Naive B cell (primary cell): Measurements from ENCODE around the gene SFMBT1. TPM values are rescaled to one million over a fixed set of nuclear protein-coding genes. Genes with fewer than 3 reads are reported as not detected.

ENCODE experiments used
- ATAC-seq, 2 donors: fragments of 150-1000 bp; cut with Tn5 transposase; 2 replicates each; pipeline ENCODE4 v1.10.0; 2021; ENCODE audit warnings: low read depth in 2 of 2, mild to moderate bottlenecking in 2 of 2, moderate library complexity in 2 of 2
- DNase-seq: peaks from one replicate; pipeline ENCODE4 v3.0.0; 2022
- H3K27ac Mint-ChIP-seq, 6 donors: one replicate each; pipeline ENCODE4 v1.8.0; 2020 to 2022; ENCODE audit warnings: mild to moderate bottlenecking in 6 of 6, mixed read lengths in 6 of 6, moderate library complexity in 5 of 6, inconsistent platforms in 2 of 6
- H3K27me3 Mint-ChIP-seq, 3 donors: one replicate each; pipeline ENCODE4 v1.8.0; 2021 to 2022; ENCODE audit warnings: mixed read lengths in 3 of 3, mild to moderate bottlenecking in 1 of 3
- H3K36me3 Mint-ChIP-seq, 2 donors: one replicate each; pipeline ENCODE4 v1.8.0; 2020 to 2022; ENCODE audit warnings: mixed read lengths in 2 of 2, inconsistent platforms in 1 of 2, mild to moderate bottlenecking in 1 of 2
- H3K4me1 Mint-ChIP-seq, 3 donors: one replicate each; pipeline ENCODE4 v1.8.0; 2020 to 2022; ENCODE audit warnings: mixed read lengths in 3 of 3, inconsistent platforms in 1 of 3, mild to moderate bottlenecking in 1 of 3, moderate library complexity in 1 of 3
- H3K4me3 Mint-ChIP-seq, 8 donors: one replicate each; pipeline ENCODE4 v1.8.0; 2020 to 2022; ENCODE audit warnings: mild to moderate bottlenecking in 8 of 8, mixed read lengths in 8 of 8, moderate library complexity in 8 of 8, inconsistent platforms in 2 of 8
- H3K9me3 Mint-ChIP-seq, 7 donors: one replicate each; pipeline ENCODE4 v1.8.0; 2020 to 2022; ENCODE audit warnings: mixed read lengths in 7 of 7, mild to moderate bottlenecking in 5 of 7, inconsistent platforms in 2 of 7, moderate library complexity in 1 of 7
- polyA plus RNA-seq, 6 donors: library from polyadenylated mRNA; unstranded; fragments of 300-500 nt; fragmentation: Illumina TruSeq; gene quantifications; one replicate each; pipeline ENCODE4 v1.2.3, GENCODE V29; 2021; ENCODE audit warnings: low read depth in 6 of 6

The SFMBT1 gene
- polyA plus RNA-seq, 6 donors from 2014 or later, result 2.2 to 22.5 (median 19.6) TPM

DNA sequence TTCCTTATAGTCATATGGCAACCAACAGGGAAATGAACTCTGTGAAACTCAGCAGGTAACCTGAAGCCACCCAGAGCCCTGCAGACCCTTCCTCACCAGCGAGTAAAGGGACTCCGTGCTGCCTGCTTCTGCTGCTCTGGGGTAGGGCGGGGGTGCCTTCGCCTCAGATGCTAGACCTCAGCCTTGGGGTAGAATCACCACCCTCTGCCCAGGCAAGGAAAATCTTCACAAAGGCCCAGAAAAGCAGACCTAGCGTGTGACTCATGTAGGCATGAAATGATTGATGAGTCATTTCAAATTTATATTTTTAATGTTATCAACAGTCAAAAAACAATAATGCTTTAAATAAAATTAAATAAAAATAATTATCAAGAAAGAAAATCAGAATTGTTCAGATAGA lies 155.1 kb downstream of the SFMBT1 start:
- H3K4me3 Mint-ChIP-seq, result no peak overlapping the region
- no peak for ATAC-seq

DNA sequence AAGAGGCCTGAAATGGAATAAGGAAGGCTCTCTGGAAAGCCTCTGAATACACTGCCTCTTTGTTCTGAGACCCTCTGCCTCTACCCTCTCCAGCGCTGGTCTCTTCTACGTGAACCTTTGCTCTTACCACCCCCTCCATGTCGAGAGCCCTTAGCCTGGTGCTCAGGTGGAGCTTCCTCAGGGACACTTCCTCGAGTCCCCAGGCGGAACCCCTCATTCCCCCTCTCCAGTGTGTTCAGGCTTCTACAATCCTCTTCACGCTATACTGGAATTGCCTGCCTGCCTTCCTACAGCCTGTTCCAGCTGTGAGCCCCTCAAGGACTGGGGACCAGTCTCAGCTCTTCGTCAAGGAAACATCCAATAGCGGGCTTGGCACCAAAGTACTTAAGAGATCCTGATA lies 156.0 kb downstream of the SFMBT1 start:
- no peak for DNase-seq
- Mint-ChIP-seq H3K9me3 (peaks cover 0 to 1% (median 0%) of the 10 kb centered on the region in 7 donors), H3K27ac (peak overlapping the region in 2 of 6 donors; percentile 58 to 78), H3K36me3 (peaks cover 11 to 12% of the 10 kb centered on the region in 2 donors), H3K4me3 (peak overlapping the region in 1 of 8 donors; percentile 30), H3K4me1 (peaks cover 19 to 20% (median 19%) of the 10 kb centered on the region in 3 donors), H3K27me3 (no peaks in the 10 kb centered on the region)
- ATAC-seq, result no peak

More for the DNA sequence above, 155.1 kb downstream of the SFMBT1 start:
- Mint-ChIP-seq H3K27ac (peak overlapping the region in 1 of 6 donors; percentile 28), H3K9me3 (no peaks in the 10 kb centered on the region), H3K4me1 (peaks cover 23 to 26% (median 25%) of the 10 kb centered on the region in 3 donors), H3K27me3 (no peaks in the 10 kb centered on the region), H3K36me3 (peaks cover 2 to 3% of the 10 kb centered on the region in 2 donors)
- DNase-seq, result no peak

DNA sequence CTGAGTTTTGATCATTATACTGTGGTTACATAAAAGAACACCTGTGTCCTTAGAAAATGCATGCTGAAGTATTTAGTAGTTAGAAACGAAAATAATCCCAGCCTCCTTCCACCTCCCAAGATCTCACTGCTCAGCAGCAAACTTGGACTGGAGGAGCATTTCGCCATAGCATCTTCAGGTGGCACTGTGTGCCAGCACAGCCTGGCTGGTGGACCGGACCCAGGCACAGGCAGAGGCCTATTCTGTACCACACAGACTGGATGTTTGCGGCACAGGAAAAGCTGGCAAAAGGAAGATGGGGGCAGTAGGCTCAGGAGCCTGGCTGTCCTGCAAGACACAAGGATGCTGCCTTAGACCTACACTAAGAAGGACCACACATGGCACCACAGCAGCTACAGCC lies 158.7 kb downstream of the SFMBT1 start:
- no peaks in the 10 kb centered on the region for H3K27me3 Mint-ChIP-seq
- H3K36me3 Mint-ChIP-seq, result peaks cover 11 to 12% of the 10 kb centered on the region in 2 donors
- peaks cover 0 to 1% (median 0%) of the 10 kb centered on the region in 7 donors for H3K9me3 Mint-ChIP-seq
- no peak for ATAC-seq
- H3K27ac Mint-ChIP-seq, result no peak overlapping the region
- H3K4me1 Mint-ChIP-seq, result peaks cover 0 to 12% (median 7%) of the 10 kb centered on the region in 3 donors
- no peak for DNase-seq
- H3K4me3 Mint-ChIP-seq, result no peak overlapping the region

DNA sequence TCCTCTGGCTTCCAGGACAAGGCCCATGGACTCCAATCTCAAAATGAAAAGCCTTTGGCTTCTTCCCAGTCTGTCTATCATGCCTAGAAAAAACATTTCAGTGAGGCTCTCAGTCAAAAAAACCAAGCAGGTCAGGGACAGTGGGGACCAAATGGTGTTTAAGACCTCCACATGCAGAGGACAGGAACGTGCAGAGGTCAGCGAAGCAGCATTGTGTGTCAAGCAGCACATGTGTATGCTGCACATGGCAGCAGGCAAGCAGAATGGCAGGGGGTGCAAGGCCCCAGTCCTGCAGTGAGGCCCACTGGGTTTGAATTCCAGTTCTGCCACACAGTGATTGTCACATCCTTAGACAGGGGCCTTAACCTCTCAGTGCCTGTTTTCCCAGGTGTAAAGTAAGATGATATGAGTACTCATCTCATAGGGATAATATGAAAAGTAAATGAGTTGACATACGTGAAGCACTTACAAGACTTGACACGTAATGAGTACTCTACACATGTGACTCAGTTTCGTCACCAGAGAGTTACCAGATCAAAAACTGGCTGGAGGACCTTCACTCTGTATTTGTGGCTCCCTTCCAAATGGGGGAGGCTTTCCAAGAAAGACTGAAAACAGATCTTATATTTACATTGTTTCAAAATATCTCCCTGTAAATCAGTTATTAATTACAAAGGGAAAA lies 159.7 kb downstream of the SFMBT1 start:
- DNase-seq (no peak), ATAC-seq (no peak)
- peaks cover 11 to 12% of the 10 kb centered on the region in 2 donors for H3K36me3 Mint-ChIP-seq
- peaks cover 0 to 12% (median 2%) of the 10 kb centered on the region in 3 donors for H3K4me1 Mint-ChIP-seq
- peaks cover 0 to 1% (median 0%) of the 10 kb centered on the region in 7 donors for H3K9me3 Mint-ChIP-seq
- H3K27me3 Mint-ChIP-seq, result no peaks in the 10 kb centered on the region
- H3K27ac Mint-ChIP-seq, result no peak overlapping the region
- no peak overlapping the region for H3K4me3 Mint-ChIP-seq

DNA sequence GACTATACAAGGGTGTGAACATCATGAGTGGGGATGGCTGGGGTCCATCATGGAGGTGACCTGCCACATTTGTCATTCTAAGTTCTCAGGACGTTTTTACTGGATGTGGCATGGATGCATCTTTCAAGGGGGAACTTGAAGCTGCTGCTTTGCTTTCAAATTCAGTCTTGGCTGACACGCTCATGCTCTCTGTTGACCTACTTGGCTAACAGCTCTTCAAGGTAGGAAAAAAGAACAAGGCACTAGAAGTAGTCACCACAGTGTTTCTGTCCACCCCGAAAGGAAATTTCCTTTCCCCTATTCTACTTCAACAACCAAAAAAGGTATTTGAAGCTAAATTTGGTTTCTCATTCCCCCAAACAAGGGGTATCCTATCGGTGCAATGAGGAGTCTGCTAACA lies 163.5 kb downstream of the SFMBT1 start:
- H3K4me3 Mint-ChIP-seq, result no peak overlapping the region
- H3K27ac Mint-ChIP-seq, result peak overlapping the region in 3 of 6 donors; percentile 38 to 66 (median 54)
- peaks cover 11 to 12% of the 10 kb centered on the region in 2 donors for H3K36me3 Mint-ChIP-seq

DNA sequence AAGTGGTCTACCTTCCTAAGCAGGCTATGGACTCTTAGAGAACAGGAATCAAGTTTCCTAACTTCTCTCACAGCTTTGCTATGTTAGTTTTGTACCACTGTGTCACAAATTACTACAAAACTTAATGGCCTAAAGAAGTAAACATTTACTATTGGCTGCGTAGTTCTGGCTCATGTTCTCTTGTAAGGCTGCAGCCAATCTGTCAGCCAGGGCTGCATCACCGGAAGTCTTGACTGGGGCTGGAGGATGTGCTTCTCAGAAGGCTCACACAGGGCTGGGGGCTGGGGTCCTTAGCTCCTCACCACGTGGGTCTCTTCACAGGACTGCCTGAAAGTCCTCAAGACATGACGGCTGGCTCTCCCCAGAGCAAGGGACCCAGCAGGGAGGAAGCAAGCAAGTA lies 164.0 kb downstream of the SFMBT1 start:
- Mint-ChIP-seq H3K36me3 (peaks cover 11 to 12% of the 10 kb centered on the region in 2 donors), H3K9me3 (peaks cover 0 to 1% (median 0%) of the 10 kb centered on the region in 7 donors), H3K27me3 (no peaks in the 10 kb centered on the region), H3K4me3 (no peak overlapping the region), H3K4me1 (peaks cover 0 to 8% (median 3%) of the 10 kb centered on the region in 3 donors), H3K27ac (peak overlapping the region in 1 of 6 donors; percentile 74)
- DNase-seq, result no peak
- no peak for ATAC-seq

More for the DNA sequence above, 163.5 kb downstream of the SFMBT1 start:
- ATAC-seq (no peak), DNase-seq (no peak)
- H3K4me1 Mint-ChIP-seq, result peaks cover 0 to 8% (median 4%) of the 10 kb centered on the region in 3 donors
- H3K27me3 Mint-ChIP-seq, result no peaks in the 10 kb centered on the region
- H3K9me3 Mint-ChIP-seq, result peaks cover 0 to 1% (median 0%) of the 10 kb centered on the region in 7 donors

DNA sequence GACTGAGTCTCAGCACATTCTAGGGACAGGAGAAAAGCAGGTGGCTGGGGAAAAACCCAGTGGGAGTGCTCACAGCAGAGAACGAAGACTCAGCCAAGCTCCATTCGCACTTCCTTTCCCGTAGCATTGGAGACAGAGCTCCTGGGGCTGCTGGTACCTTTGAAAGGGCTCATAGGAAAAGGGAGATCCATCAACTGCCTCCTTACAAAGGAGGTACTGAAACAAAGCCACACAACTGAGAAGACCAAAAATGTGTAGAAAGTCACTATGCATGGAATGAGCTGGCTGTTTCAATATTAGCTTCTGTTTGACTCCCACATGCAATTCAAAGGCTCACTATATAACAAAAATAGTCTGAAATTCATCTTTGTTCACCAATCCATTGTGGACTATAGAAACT lies 165.4 kb downstream of the SFMBT1 start:
- ATAC-seq, result no peak
- Mint-ChIP-seq H3K36me3 (peaks cover 6% of the 10 kb centered on the region in 2 donors), H3K27me3 (no peaks in the 10 kb centered on the region), H3K4me1 (peaks cover under 1 to 8% (median 3%) of the 10 kb centered on the region in 3 donors), H3K27ac (peak overlapping the region in 1 of 6 donors; percentile 28), H3K4me3 (no peak overlapping the region), H3K9me3 (no peaks in the 10 kb centered on the region)
- DNase-seq, result no peak

DNA sequence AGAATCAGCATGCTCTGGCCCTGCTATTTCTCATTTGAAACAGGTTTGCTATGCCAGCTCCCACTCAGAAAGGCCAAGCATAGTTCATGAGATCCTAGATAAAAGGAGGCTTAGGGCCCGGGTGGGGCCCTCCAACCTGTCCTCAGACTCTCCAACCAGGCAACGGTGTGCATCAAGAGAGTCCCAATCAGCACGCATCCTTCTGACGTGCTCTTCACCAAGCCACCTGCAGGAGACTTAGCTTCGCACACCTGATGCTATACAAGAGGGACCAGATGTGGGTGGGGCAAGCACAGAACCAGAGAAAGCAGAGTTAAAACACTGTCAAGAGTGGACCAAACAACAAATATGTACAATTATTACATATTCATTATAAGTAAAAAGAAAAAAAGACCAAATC lies 165.8 kb downstream of the SFMBT1 start:
- DNase-seq, result no peak
- ATAC-seq, result no peak
- H3K4me1 Mint-ChIP-seq, result peaks cover 3 to 12% (median 5%) of the 10 kb centered on the region in 3 donors
- H3K27me3 Mint-ChIP-seq, result no peaks in the 10 kb centered on the region
- H3K36me3 Mint-ChIP-seq, result peaks cover 2% of the 10 kb centered on the region in 2 donors
- no peak overlapping the region for H3K27ac Mint-ChIP-seq
- H3K9me3 Mint-ChIP-seq, result no peaks in the 10 kb centered on the region
- H3K4me3 Mint-ChIP-seq, result no peak overlapping the region

DNA sequence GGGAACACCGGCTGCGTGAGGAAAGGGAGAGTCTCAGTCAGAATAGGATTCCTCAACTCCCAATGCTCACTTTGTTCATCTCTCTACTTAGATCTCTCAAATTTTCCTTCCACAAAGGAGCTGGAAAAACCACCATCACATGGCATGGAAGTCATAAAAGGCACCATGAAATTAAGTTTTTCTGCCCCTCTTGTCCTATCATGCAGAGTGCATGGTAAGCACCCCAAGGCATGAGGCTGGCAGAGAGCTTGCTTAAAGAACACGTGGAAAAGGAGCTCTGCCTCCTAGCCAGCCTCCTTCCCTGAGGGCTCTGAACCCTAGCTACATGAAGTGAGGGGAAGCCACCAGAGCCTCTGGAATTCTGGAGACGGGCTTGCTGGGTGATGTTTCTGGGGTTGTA lies 166.3 kb downstream of the SFMBT1 start:
- no peaks in the 10 kb centered on the region for H3K9me3 Mint-ChIP-seq
- H3K27me3 Mint-ChIP-seq, result no peaks in the 10 kb centered on the region
- ATAC-seq (no peak), DNase-seq (no peak)
- no peaks in the 10 kb centered on the region for H3K36me3 Mint-ChIP-seq
- H3K4me3 Mint-ChIP-seq, result no peak overlapping the region
- peaks cover 3 to 16% (median 9%) of the 10 kb centered on the region in 3 donors for H3K4me1 Mint-ChIP-seq
- no peak overlapping the region for H3K27ac Mint-ChIP-seq

DNA sequence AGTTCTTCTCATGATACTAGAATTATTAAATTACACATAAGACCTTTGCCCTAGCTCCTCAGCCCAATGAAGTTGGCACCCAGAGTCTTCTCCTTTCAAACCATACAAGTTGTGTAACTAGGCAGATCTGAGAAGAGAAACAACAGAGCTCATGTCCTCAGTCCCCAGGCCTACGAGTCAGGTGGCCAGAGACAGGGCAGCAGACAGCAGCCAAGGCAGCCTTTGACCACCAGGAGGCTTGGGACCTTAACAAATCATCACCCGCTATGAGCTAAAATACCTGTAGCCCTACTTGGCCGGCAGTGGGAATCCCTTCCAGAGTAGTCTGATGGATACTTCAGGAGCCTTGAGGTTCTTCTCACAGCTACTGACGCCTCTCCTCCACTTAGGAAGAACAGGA lies 166.8 kb downstream of the SFMBT1 start:
- DNase-seq, result no peak
- Mint-ChIP-seq H3K4me1 (peaks cover 3 to 16% (median 9%) of the 10 kb centered on the region in 3 donors), H3K27ac (peak overlapping the region in 1 of 6 donors; percentile 15), H3K4me3 (no peak overlapping the region), H3K9me3 (no peaks in the 10 kb centered on the region), H3K36me3 (no peaks in the 10 kb centered on the region), H3K27me3 (no peaks in the 10 kb centered on the region)
- ATAC-seq, result no peak

DNA sequence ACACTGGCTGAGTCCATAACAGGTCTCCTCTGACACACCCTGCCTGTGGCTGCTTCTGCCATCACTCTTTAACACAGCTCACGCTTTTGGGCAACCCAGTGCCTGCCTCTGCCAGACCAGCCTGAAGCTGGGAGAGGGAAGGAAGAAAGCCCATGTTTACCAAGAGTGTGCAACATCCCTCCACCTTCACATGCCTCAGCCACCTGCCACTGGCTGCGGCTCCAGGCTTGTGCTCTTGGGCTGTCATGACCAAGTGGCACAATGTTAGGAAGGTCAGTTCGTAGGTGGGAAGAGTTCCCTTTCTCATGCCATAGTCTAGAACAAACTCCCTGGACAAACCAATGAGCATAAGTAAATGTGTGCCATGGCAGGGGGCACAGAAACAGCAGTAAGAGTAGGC lies 168.8 kb downstream of the SFMBT1 start:
- Mint-ChIP-seq H3K27ac (no peak overlapping the region), H3K4me1 (peaks cover under 1 to 18% (median 9%) of the 10 kb centered on the region in 3 donors), H3K27me3 (no peaks in the 10 kb centered on the region), H3K9me3 (no peaks in the 10 kb centered on the region), H3K36me3 (no peaks in the 10 kb centered on the region), H3K4me3 (no peak overlapping the region)
- DNase-seq (no peak), ATAC-seq (no peak)

DNA sequence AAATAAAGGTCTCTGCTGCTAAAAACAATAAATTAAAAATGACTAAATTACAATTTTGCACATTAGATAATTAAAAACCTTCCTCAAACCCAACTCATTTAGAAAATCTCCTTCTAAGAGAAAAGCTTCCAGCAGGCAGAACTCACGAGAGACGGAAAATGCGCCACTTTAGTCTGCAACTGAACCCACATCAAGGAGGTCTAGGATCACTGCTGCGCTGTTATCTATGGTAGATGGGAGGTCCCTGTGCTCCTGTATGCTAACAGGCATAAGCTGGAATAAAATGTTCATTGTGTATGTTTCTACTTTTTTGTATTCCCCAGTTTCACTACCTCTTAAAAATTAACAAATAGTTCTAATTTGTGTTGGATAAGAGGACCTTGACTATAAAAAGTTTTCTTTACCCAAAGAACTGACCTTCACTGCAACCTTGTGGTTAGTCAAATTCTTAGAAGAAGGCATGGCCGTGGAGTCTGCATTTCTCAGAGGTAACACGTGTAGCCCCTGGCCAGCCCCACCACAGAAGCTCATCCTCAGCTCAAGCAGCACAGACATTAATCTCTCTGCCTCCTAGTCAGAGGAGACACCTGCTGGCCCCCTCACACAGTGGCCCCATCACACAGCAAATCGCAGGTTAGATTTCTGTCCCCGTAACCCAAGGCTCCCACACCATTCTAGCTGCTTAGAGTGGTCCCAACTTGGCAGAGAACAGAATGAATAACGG lies 170.8 kb downstream of the SFMBT1 start:
- H3K4me3 Mint-ChIP-seq, result no peak overlapping the region

DNA sequence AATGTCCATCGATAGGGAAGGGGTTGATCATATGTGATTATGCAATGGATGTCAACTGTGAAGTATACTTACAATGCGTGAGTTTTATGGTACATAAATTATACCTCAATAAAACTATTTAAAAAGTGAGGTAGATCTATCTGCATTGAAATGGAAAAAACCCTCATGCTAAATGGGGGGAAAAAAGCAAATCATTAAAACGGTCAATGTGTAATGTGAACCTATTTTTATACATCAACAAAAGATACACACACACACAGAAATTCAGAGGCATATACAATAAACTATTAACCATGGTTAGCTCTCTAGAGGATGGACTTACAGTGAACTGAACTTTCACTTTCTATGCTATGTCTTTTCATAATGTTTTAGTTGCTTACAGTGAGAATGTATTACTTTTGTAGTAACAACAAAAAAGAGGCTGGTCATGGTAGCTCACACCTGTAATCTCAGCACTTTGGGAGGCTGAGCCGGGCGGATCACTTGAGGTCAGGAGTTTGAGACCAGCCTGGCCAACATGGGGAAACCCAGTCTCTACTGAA lies 171.6 kb downstream of the SFMBT1 start:
- H3K27ac Mint-ChIP-seq, result no peak overlapping the region
- no peak overlapping the region for H3K4me3 Mint-ChIP-seq
- DNase-seq, result no peak
- no peaks in the 10 kb centered on the region for H3K9me3 Mint-ChIP-seq
- H3K27me3 Mint-ChIP-seq, result no peaks in the 10 kb centered on the region
- H3K4me1 Mint-ChIP-seq, result peaks cover 9 to 18% (median 15%) of the 10 kb centered on the region in 3 donors
- no peaks in the 10 kb centered on the region for H3K36me3 Mint-ChIP-seq
- ATAC-seq, result no peak

More for the DNA sequence above, 170.8 kb downstream of the SFMBT1 start:
- no peaks in the 10 kb centered on the region for H3K27me3 Mint-ChIP-seq
- peaks cover 9 to 24% (median 12%) of the 10 kb centered on the region in 3 donors for H3K4me1 Mint-ChIP-seq
- no peaks in the 10 kb centered on the region for H3K36me3 Mint-ChIP-seq
- DNase-seq (no peak), ATAC-seq (no peak)
- H3K9me3 Mint-ChIP-seq, result no peaks in the 10 kb centered on the region
- H3K27ac Mint-ChIP-seq, result peak overlapping the region in 1 of 6 donors; percentile 62
